ENCODE results near the gene USP35.

GRCh38 chr11:78177216-78177615 is 11.5 kb upstream of the USP35 start:
- TF ChIP-seq POLR2A (IDR thresholded peaks at IDR 0.05): no peak
- no peak for TF ChIP-seq CTCF (IDR thresholded peaks at IDR 0.05)
- TF ChIP-seq POLR2AphosphoS5 (IDR thresholded peaks at IDR 0.05): no peak

All from breast epithelium (tissue), 3 donors.